GM23338 (cell line): ENCODE data around the gene NUP153.

Experiments used
- CREB1 ChIP-seq: fragments of 250-450 bp; sonication (Bioruptor Pico); IDR thresholded peaks from 2 replicates; pipeline ENCODE4 v1.5.0; 2020; ENCODE audit warnings: low read depth, mild to moderate bottlenecking, moderate library complexity
- EZH2 ChIP-seq: fragments of 200-600 bp; sonication (generic); IDR thresholded peaks from one replicate; pipeline ENCODE4 v1.8.0; 2017; ENCODE audit warnings: antibody characterized with exemption, mild to moderate bottlenecking, low read depth; ENCODE audit not compliant: unreplicated experiment
- EZH2phosphoT487 ChIP-seq: fragments of 200-600 bp; sonication (generic); IDR thresholded peaks from one replicate; pipeline ENCODE4 v1.8.1; 2018; ENCODE audit warnings: antibody characterized with exemption; ENCODE audit not compliant: unreplicated experiment
- JUNB ChIP-seq: IDR thresholded peaks from one replicate; pipeline ENCODE4 v1.6.1; 2016; ENCODE audit warnings: antibody characterized with exemption; ENCODE audit not compliant: unreplicated experiment
- NANOG ChIP-seq: IDR thresholded peaks from 2 replicates; pipeline ENCODE4 v1.6.1; 2016; ENCODE audit warnings: antibody characterized with exemption, borderline replicate concordance
- POLR2AphosphoS5 ChIP-seq: IDR thresholded peaks from 2 replicates; pipeline ENCODE4 v1.6.1; 2016; ENCODE audit warnings: antibody characterized with exemption, low read depth
- STAT1 ChIP-seq: IDR thresholded peaks from one replicate; pipeline ENCODE4 v1.6.1; 2016; ENCODE audit warnings: antibody characterized with exemption; ENCODE audit not compliant: unreplicated experiment
- ZNF114 ChIP-seq: fragments of 250-450 bp; sonication (Bioruptor Pico); IDR thresholded peaks from 2 replicates; pipeline ENCODE4 v1.5.0; 2020; ENCODE audit warnings: mild to moderate bottlenecking, moderate library complexity
- ZNF331 ChIP-seq: fragments of 250-450 bp; sonication (Bioruptor Pico); IDR thresholded peaks from 2 replicates; pipeline ENCODE4 v1.5.0; 2020; ENCODE audit warnings: low read depth, mild to moderate bottlenecking, moderate library complexity
- TF ChIP-seq, protein P1 (sequence below), 2 experiments: fragments of 200-600 bp in 1 of 2; sonication (generic) in 1 of 2; conservative IDR thresholded peaks; 2 replicates each; pipeline versions ENCODE4 v1.5.1 to v1.6.1; 2016 to 2017; ENCODE audit warnings: antibody characterized with exemption in 2 of 2, low read depth in 2 of 2, mild to moderate bottlenecking in 2 of 2, moderate library complexity in 1 of 2
- TF ChIP-seq, protein P2 (sequence below): IDR thresholded peaks from one replicate; pipeline ENCODE4 v1.6.1; 2018; ENCODE audit warnings: antibody characterized with exemption; ENCODE audit not compliant: unreplicated experiment
- TF ChIP-seq, protein P3 (sequence below): fragments of 250-450 bp; sonication (Bioruptor Pico); IDR thresholded peaks from 2 replicates; pipeline ENCODE4 v1.5.0; 2020; ENCODE audit warnings: mild to moderate bottlenecking, moderate library complexity
- TF ChIP-seq, protein P4 (sequence below): IDR thresholded peaks from 2 replicates; pipeline ENCODE4 v1.6.1; 2016; ENCODE audit warnings: antibody characterized with exemption

DNA sequence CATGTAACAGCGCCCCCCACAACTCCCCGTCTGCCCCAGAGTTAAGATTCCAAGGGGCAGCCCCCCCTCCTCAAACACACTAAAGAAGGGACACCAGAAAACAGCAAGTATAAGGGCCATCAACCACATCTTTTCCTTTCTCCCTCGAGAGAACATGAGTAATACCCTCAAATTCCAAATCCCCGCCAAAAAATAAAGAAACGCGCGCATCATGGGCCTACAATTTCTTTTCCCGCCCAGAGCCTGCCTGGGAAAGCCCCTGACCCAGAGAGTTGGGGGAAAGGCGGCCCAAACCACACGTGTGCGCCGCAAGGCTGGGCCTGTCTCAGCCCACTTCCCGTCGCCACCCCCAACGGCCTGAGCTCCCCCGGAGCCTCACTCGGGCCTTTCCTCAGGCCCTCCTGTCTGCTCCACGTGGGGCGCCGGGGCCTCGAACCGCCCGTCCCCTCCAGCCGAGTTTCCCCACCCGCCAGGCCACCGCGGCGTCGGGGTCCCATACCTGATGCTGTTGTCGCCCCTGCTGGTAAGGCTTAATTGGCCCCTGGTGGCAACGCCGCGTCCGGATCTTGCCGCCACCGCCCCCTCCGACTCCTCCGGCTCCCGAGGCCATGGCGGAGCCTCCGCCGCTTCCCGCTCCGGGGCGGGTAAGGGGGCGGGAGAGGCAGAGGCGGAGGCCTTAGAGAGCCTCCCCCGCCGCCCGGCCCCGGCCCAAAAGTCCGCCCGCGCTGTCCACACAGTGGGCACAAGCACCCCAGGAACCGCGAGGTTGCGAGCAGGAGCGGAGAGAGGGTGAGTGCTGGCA, 746 bp downstream of the NUP153 start:
- TF ChIP-seq ZNF331 (no peak), NANOG (no peak), EZH2 (no peak), POLR2AphosphoS5 (no peak), ZNF114 (CRISPR knock-in tag) (no peak), CREB1 (CRISPR knock-in tag) (no peak), JUNB (no peak), EZH2phosphoT487 (no peak), STAT1 (no peak)
- TF ChIP-seq, protein P1, sequence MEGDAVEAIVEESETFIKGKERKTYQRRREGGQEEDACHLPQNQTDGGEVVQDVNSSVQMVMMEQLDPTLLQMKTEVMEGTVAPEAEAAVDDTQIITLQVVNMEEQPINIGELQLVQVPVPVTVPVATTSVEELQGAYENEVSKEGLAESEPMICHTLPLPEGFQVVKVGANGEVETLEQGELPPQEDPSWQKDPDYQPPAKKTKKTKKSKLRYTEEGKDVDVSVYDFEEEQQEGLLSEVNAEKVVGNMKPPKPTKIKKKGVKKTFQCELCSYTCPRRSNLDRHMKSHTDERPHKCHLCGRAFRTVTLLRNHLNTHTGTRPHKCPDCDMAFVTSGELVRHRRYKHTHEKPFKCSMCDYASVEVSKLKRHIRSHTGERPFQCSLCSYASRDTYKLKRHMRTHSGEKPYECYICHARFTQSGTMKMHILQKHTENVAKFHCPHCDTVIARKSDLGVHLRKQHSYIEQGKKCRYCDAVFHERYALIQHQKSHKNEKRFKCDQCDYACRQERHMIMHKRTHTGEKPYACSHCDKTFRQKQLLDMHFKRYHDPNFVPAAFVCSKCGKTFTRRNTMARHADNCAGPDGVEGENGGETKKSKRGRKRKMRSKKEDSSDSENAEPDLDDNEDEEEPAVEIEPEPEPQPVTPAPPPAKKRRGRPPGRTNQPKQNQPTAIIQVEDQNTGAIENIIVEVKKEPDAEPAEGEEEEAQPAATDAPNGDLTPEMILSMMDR (conservative IDR thresholded peaks at IDR 0.05; ENCODE audit: low read depth in 2 of 2), result peak in 1 of 2 experiments; percentile 37; a peak in 2 of 4 replicates
- TF ChIP-seq, protein P2, sequence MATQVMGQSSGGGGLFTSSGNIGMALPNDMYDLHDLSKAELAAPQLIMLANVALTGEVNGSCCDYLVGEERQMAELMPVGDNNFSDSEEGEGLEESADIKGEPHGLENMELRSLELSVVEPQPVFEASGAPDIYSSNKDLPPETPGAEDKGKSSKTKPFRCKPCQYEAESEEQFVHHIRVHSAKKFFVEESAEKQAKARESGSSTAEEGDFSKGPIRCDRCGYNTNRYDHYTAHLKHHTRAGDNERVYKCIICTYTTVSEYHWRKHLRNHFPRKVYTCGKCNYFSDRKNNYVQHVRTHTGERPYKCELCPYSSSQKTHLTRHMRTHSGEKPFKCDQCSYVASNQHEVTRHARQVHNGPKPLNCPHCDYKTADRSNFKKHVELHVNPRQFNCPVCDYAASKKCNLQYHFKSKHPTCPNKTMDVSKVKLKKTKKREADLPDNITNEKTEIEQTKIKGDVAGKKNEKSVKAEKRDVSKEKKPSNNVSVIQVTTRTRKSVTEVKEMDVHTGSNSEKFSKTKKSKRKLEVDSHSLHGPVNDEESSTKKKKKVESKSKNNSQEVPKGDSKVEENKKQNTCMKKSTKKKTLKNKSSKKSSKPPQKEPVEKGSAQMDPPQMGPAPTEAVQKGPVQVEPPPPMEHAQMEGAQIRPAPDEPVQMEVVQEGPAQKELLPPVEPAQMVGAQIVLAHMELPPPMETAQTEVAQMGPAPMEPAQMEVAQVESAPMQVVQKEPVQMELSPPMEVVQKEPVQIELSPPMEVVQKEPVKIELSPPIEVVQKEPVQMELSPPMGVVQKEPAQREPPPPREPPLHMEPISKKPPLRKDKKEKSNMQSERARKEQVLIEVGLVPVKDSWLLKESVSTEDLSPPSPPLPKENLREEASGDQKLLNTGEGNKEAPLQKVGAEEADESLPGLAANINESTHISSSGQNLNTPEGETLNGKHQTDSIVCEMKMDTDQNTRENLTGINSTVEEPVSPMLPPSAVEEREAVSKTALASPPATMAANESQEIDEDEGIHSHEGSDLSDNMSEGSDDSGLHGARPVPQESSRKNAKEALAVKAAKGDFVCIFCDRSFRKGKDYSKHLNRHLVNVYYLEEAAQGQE, result no peak
- TF ChIP-seq, protein P3, sequence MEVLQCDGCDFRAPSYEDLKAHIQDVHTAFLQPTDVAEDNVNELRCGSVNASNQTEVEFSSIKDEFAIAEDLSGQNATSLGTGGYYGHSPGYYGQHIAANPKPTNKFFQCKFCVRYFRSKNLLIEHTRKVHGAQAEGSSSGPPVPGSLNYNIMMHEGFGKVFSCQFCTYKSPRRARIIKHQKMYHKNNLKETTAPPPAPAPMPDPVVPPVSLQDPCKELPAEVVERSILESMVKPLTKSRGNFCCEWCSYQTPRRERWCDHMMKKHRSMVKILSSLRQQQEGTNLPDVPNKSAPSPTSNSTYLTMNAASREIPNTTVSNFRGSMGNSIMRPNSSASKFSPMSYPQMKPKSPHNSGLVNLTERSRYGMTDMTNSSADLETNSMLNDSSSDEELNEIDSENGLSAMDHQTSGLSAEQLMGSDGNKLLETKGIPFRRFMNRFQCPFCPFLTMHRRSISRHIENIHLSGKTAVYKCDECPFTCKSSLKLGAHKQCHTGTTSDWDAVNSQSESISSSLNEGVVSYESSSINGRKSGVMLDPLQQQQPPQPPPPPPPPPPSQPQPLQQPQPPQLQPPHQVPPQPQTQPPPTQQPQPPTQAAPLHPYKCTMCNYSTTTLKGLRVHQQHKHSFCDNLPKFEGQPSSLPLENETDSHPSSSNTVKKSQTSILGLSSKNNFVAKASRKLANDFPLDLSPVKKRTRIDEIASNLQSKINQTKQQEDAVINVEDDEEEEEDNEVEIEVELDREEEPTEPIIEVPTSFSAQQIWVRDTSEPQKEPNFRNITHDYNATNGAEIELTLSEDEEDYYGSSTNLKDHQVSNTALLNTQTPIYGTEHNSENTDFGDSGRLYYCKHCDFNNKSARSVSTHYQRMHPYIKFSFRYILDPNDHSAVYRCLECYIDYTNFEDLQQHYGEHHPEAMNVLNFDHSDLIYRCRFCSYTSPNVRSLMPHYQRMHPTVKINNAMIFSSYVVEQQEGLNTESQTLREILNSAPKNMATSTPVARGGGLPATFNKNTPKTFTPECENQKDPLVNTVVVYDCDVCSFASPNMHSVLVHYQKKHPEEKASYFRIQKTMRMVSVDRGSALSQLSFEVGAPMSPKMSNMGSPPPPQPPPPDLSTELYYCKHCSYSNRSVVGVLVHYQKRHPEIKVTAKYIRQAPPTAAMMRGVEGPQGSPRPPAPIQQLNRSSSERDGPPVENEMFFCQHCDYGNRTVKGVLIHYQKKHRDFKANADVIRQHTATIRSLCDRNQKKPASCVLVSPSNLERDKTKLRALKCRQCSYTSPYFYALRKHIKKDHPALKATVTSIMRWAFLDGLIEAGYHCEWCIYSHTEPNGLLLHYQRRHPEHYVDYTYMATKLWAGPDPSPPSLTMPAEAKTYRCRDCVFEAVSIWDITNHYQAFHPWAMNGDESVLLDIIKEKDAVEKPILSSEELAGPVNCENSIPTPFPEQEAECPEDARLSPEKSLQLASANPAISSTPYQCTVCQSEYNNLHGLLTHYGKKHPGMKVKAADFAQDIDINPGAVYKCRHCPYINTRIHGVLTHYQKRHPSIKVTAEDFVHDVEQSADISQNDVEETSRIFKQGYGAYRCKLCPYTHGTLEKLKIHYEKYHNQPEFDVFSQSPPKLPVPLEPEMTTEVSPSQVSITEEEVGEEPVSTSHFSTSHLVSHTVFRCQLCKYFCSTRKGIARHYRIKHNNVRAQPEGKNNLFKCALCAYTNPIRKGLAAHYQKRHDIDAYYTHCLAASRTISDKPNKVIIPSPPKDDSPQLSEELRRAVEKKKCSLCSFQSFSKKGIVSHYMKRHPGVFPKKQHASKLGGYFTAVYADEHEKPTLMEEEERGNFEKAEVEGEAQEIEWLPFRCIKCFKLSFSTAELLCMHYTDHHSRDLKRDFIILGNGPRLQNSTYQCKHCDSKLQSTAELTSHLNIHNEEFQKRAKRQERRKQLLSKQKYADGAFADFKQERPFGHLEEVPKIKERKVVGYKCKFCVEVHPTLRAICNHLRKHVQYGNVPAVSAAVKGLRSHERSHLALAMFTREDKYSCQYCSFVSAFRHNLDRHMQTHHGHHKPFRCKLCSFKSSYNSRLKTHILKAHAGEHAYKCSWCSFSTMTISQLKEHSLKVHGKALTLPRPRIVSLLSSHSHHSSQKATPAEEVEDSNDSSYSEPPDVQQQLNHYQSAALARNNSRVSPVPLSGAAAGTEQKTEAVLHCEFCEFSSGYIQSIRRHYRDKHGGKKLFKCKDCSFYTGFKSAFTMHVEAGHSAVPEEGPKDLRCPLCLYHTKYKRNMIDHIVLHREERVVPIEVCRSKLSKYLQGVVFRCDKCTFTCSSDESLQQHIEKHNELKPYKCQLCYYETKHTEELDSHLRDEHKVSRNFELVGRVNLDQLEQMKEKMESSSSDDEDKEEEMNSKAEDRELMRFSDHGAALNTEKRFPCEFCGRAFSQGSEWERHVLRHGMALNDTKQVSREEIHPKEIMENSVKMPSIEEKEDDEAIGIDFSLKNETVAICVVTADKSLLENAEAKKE (CRISPR knock-in tag), result no peak
- TF ChIP-seq, protein P4, sequence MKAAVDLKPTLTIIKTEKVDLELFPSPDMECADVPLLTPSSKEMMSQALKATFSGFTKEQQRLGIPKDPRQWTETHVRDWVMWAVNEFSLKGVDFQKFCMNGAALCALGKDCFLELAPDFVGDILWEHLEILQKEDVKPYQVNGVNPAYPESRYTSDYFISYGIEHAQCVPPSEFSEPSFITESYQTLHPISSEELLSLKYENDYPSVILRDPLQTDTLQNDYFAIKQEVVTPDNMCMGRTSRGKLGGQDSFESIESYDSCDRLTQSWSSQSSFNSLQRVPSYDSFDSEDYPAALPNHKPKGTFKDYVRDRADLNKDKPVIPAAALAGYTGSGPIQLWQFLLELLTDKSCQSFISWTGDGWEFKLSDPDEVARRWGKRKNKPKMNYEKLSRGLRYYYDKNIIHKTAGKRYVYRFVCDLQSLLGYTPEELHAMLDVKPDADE, result no peak
